NCI-H2107 treated with DMSO at 0.1 percent for 48 hours (cell line): ENCODE data around the gene CHM.
"Not testable (repeated sequence)": the region's sequence is repeated elsewhere in the genome, so short reads cannot be mapped to it uniquely, and the experiment has no call there.

Source experiments
- DNase-seq: peaks from one replicate; lab custom pipeline; 2025; ENCODE audit not compliant: unreplicated experiment; lab: John Stamatoyannopoulos, UW

The CHM gene

DNA sequence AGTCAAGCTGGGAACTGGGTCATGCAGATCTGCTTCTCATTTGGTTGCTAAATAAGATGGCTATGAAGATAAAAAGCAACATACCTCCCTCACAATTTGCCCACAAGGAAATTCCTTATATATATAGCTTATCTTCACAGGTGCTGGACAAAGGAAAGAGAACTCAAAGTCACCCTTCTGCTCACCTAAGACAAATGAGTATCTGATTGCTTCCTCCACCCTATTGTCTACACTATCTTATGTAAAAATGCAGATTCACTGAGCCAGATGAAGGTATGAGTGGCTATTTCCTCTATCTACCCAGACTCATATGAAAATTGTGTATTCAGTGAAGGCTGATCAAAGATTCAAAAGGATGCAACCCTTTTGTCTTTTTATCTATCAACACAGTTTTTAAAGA, 50.8 kb downstream of the CHM start:
- DNase-seq = no peak

GRCh38 chrX:85995641-85996040, 51.7 kb downstream of the CHM start:
- no peak for DNase-seq

DNA sequence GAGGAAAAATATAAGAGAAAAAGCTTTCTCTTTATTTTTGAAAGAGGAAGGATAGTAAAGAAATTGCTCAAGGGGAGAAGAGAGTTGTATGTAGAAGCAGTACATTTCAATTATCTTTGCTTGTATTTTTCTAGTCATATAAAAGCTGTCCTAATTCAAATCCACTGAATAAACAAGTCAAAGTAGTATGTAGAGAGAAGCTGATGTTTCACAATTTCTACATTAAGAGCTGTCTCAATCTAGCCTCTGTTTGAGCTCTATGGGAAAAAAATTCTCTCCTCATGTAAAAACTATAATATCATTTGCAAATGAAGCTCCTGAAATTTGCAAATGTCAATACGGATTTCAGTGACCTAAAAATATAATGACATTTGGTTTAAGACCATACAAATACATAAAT, 52.6 kb downstream of the CHM start:
- no peak for DNase-seq

GRCh38 chrX:85994228-85994627, 53.1 kb downstream of the CHM start:
- DNase-seq = no peak

DNA sequence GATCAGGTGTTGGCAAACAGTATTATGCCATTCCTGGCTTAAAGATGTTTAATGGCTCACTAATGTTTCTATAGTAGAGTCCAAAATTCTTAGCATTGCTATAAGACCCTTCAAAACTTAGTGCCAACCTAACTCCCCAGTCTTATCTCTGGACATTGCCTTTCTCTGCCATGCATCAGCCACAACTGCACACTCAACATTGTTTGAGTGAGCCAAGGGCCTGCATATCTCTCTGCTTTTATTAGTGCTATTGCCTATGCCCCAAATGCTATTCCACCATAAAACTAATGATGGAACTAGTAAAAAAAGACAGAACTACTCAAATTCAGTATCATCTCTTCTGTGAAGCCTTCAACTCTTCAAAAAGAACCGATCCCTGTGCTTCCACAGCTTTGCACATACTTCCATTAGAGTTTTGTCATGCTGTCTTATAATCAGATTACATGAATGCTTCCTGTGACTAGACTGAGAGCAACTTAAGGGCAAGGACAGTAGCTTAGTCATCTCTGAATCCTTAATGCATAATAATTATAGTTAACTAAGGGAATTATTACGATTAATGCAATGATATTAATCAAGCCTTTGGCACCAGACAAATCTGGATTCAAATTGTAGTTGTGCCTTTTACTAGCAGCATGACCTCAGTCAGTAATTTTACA, 53.7 kb downstream of the CHM start:
- DNase-seq = no peak

- DNase-seq = no peak
These were observed 54.5 kb downstream of the CHM start for GRCh38 chrX:85992811-85993229.

DNA sequence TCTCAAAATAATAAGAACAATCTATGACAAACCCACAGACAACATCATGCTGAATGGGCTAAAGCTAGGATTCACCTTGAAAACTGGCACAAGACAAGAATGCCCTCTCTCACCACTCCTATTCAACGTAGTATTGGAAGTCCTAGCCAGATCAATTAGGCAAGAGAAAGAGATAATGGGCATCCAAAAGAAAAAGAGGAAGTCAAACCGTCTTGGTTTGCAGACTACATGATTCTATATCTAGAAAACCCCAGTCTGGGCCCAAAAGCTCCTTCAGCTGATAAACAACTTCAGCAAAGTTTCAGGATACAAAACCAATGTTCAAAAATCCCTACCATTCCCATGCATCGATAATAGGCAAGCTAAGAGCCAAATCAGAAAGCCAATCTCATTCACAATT, 59.0 kb downstream of the CHM start:
- DNase-seq = no peak

- DNase-seq = no peak
These were observed 67.1 kb downstream of the CHM start for GRCh38 chrX:85980286-85980685.

DNA sequence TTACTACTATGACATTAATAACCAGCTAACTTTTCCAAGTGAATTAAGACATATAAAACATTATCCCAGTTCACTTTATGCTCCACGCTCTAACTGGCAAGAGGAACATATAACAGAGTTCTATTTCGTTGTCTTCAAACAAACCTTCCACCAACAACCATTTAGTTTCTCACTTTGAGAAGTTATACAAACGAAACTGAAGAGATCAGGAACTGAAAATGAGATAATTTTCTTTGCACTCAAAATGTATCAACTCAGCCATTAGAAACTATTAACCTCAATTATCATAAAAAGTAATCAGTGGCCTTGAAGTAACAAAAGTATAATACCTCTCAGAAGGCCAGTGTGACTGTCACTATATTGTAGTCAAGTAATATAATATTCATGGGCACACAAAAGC, 70.1 kb downstream of the CHM start:
- no peak for DNase-seq

- DNase-seq = not testable (repeated sequence)
These were observed 75.0 kb downstream of the CHM start for GRCh38 chrX:85972351-85972750.

DNA sequence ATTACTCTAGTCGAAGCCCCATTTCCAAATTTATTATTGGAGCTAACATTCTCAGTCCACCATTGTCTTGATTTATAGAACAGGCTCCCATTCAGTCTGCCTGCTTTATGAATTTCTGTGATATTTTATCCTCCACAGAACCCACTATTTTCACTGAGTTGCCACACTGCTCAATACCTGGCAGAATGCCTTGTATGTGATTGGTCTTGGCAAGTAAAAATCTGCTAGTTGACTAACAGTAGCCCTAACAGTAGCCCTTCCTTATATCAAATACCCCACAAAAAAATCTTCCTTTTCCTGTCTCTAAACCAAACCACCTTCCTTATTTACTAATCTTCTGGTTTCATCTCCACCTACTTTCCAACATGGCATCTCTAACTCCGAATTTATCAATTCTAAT, 82.6 kb downstream of the CHM start:
- no peak for DNase-seq

DNA sequence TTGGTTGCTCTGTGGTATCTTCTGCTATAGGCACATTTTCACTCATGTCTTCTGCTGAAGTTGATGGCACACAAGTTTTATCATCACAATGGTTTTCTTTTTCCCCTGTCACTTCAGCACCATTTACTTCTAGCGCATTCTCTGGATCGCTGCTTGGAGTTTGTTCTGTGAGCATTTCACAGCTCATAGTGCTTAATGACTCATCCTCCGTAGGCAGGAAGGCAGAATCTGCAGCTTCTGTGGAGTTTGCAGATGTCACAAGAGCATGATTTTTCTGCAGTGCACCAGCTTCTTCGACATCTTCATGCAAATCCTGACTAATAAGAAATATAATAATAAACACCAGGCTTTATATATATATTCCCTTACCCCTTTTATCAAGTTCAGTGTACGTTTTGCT, 83.6 kb downstream of the CHM start:
- no peak for DNase-seq

GRCh38 chrX:85955510-85955909, 91.8 kb downstream of the CHM start:
- no peak for DNase-seq

- DNase-seq = not testable (repeated sequence)
These were observed 102.6 kb downstream of the CHM start for GRCh38 chrX:85944751-85945150.

DNA sequence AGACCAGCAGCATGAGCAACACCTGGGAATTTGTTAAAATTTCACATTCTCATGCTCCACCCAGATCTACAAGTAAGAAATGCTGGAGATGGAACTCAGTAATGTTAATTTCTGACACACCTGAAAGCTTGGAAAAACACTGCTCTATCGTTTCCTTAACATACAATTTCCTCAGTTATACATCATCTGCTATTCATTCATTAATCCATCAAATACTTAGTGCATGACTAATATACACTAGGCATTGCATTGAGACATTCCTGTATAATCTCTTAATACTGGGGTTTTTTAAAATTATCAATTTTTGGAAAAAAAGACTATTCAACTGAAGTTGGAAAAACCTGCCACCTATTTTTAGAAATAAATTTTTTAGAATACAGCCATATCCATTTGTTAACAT, 106.1 kb downstream of the CHM start:
- no peak for DNase-seq

- not testable (repeated sequence) for DNase-seq
These were observed 107.4 kb downstream of the CHM start for GRCh38 chrX:85939942-85940341.

- DNase-seq = not testable (repeated sequence)
These were observed 113.0 kb downstream of the CHM start for GRCh38 chrX:85934399-85934798.

DNA sequence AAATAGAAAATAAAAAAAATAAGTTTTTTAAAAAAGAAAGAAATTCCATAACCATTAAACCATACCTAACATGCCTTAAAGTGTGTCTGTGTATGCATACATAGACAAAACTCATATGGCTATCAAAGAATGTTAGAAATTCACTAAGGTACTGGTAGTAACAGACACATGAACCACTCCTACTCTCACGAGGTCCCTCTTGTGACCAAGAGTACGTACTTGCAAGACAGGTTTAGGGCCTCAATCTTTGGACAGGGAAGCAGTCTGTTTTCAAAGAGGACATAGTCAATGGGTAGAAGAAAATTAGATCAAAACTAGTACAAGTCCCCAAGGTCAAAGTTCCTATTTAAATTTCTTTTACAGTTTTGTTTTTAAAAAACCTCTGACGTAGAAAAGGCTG, 117.3 kb downstream of the CHM start:
- DNase-seq = no peak

DNA sequence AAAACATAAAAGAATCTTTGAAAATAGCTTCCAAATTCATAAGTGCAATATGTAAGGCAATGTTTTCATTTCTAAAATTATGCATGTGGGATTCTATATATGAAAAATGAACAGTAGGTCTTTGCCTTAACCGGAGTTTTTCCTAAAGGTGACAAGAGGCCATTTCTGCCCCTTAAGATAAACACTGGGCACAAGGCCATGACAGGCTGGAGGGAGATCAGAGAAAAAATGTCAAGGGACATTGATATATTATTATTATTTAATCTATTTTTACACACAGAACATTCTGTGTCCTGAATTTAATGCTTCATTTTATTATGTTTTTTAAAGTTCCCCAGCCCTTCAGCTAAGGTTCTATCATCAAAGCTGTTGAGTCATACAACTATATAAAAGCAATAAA, 118.8 kb downstream of the CHM start:
- no peak for DNase-seq

DNA sequence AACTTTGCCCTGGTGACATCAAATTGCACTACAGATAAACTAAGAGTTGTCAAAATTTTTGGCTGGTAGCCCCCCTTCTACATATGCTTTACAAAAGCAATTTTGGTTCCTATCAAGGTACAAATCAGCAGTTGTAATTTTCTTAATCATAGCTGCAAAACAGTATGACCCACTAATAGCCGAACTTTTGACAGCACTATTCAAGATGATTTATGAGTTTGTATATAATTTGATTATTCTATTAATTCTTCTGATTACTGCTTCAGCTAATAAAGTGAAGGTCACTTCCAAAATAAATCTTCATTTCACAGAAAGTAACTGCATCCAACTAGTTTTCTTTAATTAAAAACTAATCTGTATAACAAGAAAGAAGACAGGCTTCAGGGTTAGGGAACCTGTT, 119.6 kb downstream of the CHM start:
- no peak for DNase-seq

DNA sequence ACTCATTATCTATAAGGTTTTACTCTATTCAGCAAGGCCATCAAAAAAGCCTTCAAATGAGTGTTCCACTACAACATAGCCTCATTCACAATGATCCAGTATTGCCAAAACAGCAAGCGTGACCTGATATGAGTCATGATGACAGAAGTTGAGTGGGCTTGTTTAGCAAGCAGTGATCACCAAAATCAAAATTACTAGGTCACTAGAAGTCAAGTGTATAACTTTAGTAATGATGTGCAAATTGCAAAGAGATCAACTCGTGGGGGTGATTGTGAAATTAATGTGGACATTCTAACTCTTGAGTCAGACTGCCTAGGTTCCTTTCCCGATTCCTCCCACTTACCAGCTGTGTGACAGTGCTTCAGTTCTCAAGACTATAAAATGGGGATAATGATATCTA, 124.5 kb downstream of the CHM start:
- DNase-seq = no peak

DNA sequence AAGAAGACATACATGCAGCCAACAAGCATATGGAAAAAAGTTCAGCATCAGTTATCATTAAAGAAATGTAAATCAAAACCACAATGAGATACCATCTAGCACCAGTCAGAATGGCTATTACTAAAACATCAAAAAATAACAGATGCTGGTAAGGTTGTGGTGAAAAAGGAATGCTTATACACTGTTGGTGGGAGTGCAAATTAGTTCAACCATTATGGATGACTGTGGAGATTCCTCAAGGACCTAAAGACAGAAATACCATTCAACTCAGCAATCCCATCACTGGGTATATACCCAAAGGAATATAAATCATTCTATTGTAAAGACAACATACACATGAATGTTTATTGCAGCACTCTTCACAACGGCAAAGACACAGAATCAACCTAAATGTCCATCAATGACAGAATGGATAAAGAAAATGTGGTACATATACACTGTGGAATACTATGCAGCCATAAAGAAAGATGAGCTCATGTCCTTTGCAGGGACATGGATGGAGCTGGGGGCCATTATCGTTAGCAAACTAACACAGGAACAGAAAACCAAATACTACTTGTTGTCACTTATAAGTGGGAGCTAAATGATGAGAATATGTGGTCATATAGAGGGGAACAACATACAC, 130.6 kb downstream of the CHM start:
- not testable (repeated sequence) for DNase-seq

- no peak for DNase-seq
These were observed 132.9 kb downstream of the CHM start for GRCh38 chrX:85914431-85914830.
